Measurements from ENCODE around the gene OR4D10. TPM values are rescaled to one million over a fixed set of nuclear protein-coding genes. Genes with fewer than 3 reads are reported as not detected.
"Not testable (repeated sequence)": the region's sequence is repeated elsewhere in the genome, so short reads cannot be mapped to it uniquely, and the experiment has no call there.

Gene OR4D10
- not detected in 2 replicates for total RNA-seq (2014; rRNA removed; shearing (Covaris generic))

DNA sequence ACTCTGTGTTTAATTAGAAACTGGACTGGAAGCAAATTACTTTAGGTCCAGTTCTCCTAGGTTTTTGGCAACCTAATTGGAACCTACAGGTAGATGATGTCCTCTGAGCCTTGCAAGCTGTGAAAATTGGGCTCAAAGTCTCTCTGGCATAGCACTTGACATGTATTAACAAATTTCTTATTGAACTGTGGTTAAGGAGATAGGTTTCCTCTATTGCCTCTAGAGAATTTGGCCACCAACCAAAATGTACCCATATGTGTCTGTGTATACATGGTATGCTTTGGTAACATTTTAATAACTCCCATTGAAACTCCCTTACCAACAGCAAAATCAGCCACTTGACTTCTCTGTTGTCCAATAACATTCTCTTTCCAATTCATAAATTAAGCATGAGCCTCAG, at the start of gene OR4D10:
OR4D10 (plus strand) TSS at position 301 of the 400 bp plus-strand sequence. CDS start 4,115 bp downstream, outside the sequence.
- DNase-seq (ENCODE audit: low read depth) = no peak

DNA sequence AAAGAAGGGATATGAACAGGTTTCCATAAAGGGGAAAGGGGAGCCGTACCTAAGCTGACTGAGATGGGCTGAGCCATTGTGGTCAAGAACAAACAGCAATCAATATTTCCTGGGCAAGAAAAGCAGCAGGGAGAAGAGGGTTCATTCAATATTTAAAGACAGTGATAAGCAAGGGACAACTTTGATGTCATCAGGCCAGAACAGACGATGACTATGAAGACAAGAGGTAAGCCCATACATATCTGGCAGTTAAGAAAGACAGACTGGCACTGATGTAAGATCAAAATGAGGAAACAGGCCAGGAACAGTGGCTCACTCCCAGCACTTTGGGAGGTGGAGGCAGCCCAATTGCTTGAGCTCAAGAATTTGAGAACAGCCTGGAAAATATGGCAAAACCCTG, 49.3 kb upstream of the OR4D10 start:
- DNase-seq (ENCODE audit: low read depth) = no peak

DNA sequence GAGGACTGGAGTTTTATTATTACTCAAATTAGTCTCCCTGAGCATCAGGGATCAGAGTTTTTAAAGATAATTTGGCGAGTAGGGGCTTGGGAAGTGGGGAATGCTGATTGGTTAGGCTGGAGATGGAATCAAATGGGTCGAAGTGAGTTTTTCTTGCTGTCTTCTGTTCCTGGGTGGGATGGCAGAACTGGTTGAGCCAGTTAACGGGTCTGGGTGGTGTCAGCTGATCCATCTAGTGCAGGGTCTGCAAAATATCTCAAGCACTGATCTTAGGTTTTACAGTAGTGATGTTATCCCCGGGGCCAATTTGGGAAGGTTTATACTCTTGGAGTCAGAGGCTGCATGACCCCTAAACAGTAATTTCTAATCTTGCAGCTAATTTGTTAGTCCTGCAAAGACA, 48.0 kb upstream of the OR4D10 start:
- DNase-seq (ENCODE audit: low read depth) = no peak

DNA sequence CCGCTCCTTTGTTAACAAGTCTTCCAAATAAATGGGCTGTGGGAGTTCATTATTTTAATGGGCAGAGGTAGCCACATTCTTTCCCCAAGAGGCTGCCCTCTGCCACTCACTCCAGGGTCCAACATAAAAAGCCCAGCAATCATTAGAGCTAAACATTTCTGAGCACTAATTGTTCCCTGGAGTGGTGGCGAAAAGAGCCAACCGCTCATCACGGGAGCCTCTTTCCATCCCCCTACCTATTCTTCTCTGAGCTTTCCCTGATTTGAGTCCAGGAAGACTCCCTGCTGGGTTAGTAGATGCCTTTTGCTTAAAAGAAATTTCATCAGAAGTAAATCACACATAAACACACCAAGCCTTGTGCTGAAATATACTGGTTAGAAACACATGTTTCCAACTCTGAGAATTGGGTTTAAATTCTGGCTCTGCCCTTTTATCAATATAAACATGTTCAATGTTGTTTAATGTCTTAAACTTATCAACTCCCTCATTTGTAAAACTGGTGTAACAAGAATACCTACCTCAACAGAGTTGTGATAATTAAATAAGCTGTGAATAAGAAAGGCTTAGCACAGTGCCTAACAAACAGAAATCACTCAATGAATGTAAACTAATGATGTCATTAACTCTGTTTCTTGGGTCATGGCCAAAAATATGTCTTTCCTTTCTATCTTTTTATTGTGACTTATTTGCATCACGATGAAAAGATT, 46.6 kb upstream of the OR4D10 start, which contains the start of gene OR5A2:
OR5A2 (minus strand) TSS at position 53 of the 707 bp plus-strand sequence. CDS start 3,460 bp downstream, outside the sequence.
- no peak for DNase-seq (ENCODE audit: low read depth)

DNA sequence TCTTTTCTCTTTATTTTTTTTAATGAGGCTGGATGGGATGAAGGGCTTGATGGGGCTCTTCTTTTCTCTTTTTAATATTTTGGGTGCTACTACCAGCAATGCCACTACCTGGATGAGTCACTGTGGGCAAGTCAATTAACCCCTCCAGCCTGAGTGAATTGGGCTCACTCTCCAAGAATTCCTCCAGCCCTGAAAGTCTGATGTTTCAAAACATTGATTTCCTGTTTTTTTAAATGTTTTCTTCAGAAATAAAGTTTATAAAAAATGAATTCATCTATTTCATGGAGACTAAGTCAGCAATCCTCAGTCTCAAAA, 46.1 kb upstream of the OR4D10 start:
- DNase-seq (ENCODE audit: low read depth) = peak; percentile 4

DNA sequence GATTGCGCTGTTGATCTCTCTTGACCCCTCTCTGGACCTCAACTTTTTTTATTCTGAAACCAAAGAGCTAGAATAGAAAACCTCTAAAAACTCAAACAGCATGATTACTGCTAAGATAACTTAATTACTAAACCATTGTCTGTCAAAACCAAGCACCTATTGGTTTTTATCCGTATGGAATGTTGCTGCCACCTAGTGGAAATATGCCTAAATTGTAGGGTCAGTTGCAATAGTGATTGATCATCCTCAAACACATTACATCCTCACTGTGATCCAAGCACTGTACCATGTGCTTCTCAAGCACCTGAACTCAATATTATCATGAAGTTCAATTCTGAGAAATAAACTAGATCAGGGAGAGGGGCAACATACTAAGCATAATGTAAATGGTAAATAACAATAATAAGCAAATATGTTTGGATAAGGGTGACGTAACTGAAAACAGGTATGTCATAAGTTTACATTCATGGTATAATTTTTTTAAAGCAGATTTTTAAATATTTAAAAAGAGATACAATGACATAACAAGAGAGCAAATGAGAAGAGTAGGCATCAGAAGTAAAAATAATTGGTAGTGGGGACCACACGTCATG, 43.1 kb upstream of the OR4D10 start:
- DNase-seq (ENCODE audit: low read depth) = peak; percentile 28

DNA sequence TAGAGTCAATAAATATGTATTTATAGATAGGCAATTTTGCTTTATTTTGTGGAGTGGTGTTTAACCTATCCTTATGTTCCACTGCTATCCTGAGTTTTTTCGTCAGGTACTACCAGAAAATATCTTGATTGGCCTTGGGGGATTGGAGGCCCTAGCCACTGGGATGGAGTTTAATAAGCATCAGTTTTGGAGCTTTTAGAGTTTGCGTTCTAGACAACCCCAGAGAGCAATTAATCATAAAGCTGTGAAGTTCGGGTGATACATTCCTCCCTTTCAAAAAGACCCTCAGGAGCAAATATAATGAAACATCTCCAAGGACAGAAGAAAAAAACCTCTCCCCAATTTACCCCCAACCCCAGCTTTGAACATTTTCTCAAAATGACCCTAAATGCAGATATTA, 36.9 kb upstream of the OR4D10 start, which contains the start of gene OR5A1:
OR5A1 (plus strand) TSS at position 301 of the 400 bp plus-strand sequence. CDS start 6,700 bp downstream, outside the sequence.
- no peak for DNase-seq (ENCODE audit: low read depth)

DNA sequence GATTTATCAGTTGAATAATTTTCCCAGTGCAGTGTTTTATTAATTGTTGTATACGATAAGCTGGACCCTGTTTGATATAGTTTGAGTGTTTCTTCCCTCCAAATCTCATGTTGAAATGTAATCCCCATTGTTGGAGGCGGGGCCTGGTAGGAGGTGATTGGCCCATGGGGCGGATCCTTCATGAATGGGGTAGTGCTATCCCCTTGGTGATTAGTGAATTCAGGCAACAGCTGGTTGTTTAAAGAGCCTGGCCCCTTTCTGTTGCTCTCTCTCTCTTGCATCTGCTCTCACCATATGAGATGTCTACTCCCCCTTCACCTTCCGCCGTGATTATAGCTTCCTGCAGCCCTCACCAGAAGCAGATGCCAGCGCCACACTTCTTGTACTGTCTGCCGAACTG, 35.3 kb upstream of the OR4D10 start:
- DNase-seq (ENCODE audit: low read depth) = peak; percentile 2

DNA sequence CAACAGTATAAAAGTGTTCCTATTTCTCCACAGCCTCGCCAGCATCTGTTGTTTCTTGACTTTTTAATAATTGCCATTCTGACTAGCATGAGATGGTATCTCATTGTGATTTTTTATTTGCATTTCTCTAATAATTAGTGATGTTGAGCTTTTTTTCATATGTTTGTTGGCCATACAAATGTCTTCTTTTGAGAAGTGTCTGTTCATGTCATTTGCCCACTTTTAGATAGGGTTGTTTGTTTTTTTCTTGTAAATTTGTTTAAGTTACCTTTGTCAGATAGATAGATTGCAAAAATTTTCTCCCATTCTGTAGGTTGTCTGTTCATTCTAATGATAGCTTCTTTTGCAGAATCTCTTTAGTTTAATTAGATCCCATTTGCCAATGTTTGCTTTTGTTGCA, 27.5 kb upstream of the OR4D10 start:
- not testable (repeated sequence) for DNase-seq (ENCODE audit: low read depth)

DNA sequence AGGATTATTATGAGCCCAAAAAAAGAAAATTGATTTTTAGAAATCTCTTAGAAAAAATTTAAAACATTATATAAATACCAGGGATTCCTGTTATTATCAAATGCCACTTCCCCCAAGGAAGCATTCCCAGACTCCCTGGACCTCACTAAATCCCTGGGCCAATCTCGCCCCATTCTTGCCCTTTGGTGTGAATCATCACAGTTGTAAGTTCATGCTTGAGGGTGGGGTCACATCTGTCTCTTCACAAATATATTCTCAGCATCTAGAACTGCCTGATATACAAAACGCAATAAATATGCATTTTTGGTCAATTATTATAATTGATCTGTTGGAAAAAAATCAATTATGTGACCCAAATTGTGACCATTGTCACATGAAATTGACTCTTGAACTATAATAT, 24.6 kb upstream of the OR4D10 start:
- DNase-seq (ENCODE audit: low read depth) = no peak

DNA sequence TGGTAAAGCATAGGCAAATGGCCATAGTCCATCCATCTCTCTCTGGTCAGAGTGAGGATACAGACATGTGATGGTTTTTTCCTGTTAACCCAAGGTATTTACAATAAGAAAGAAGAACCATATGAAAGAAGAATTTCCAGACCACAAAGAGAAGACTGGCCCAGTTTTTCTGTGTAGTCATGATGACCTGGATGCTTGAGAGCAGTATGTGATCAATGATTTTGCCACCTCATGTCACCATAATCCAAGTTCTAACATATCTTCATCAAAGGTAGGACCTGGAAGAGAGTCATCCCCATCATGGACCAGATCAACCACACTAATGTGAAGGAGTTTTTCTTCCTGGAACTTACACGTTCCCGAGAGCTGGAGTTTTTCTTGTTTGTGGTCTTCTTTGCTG, 16.5 kb upstream of the OR4D10 start, which contains the start of gene OR4D6:
OR4D6 (plus strand) TSS at position 301 of the 400 bp plus-strand sequence; CDS start at position 301, 0 bp downstream.
- no peak for DNase-seq (ENCODE audit: low read depth)

DNA sequence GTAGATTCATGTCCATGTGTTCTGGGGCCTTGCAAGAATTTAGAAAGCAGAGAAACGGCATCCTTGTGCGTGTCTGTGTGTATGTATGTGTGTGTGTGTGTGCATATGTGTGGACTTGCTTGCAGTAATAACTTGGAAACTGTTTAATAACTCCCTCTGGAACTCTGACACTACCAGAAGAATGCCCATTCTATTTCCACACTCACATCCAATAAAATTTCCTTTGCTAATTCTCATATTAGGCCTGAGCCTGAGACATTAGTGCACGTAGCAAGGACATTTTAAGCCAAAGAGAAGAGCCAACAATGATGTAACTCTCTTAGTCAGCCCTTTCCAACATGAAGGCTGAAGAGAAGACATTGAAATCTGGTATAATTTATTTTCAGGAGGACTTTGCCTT, 13.2 kb upstream of the OR4D10 start:
- DNase-seq (ENCODE audit: low read depth) = no peak

DNA sequence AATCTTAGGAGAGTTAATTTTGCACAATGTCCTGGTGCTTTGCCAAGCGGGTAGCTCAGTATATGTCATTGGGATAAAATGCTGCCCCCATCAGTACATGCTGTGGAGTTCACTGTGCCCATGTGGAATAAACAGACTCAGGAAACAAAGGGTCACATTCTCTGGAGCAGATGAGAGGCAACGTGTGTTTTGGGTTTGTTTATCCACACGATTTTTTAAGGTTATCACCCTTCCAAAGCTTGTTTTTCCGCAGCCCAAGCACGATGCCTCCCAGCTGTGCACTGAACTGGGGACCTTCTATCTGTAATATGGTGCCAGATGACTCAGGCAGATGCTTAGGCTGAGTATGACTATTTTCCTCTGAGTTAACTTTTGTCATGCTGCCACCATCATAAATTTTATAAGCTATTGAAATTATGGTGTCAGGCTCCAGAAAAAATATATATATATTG, 9.9 kb upstream of the OR4D10 start:
- DNase-seq (ENCODE audit: low read depth) = peak; percentile 27

DNA sequence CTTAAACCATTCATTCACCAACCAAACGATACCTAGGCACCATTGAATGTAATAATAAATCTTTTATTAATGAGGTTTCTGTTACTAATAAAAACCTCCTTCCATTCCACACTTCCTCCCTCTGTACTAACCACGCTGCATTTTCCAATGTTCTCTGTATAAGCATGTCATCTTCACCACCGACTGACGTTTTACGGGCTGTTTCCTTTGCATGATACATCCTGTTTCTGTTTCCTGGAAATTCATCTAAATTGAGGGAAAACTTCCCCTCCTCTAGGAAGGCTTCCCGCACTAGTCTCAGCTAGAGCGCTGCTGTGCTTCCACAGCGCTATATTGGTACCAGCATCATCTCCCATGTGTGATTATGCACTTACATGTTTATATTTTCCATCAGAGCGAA, 2.1 kb downstream of the OR4D10 start:
- no peak for DNase-seq (ENCODE audit: low read depth)

DNA sequence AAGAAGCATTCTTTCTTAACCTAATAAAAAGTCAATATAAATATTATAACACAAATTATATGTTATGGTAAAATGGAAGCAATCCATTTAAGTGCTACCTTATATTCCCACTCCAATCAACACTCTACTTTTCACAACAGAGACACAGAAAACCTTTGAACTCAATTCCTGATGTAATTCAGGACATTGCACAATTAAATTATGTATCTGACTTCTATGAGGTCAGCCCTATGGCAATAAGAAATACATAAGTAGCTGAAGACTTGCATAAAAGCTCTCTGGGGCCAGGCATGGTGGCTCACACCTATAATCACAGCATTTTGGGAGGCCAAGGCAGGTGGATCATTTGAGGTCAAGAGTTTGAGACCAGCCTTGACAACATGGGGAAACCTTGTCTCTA, 6.8 kb downstream of the OR4D10 start:
- no peak for DNase-seq (ENCODE audit: low read depth)

DNA sequence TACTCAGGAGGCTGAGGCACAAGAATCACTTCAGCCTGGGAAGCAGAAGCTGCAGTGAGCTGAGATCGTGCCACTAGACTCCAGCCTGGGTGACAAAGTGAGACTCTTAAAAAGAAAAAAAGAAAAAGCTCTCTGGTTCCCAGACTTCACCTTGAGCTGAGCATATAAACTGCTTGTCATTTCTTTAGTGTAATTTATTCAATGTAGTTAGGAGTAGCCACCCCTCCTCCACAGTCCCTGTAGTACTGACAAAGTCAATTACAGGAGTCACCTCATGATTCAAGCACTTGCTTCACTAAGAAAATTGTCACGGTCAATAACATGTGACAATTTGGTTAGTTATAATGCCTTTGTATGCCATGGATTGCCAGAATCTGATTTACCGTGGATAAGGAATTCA, 7.2 kb downstream of the OR4D10 start:
- DNase-seq (ENCODE audit: low read depth) = no peak

DNA sequence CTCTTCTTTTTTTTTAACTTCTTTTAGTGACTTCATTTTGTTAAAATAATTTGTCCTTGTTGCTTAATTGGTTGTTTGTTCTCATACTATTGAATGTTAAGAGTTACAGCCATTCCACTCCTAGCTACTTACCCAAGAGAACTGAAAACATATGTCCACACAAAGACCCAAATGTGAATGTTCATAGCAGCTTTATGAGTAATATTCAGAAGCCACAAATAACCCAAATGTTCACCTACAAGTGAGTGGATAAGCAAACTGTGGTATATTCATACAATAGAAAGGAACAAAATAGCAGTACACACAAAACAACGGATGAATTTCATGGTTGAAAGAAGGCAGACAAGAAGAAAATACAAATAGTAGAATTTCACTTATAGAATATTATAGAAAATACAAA, 28.8 kb downstream of the OR4D10 start:
- DNase-seq (ENCODE audit: low read depth) = no peak

DNA sequence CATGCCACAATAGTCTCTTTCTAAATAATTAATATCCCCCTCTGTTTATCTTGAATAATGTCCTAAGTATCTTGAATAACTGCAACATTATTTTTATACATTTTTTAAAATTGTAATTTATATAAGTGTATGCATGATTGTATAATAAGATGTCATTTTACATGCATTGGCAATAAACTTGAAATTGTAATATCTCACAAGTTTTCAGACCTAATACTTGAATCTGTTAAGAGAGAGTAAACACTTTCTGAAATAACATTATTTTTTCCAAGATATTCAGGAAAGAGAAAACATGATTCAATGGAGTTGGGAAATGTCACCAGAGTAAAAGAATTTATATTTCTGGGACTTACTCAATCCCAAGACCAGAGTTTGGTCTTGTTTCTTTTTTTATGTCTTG, 30.2 kb downstream of the OR4D10 start, which contains the start of gene OR4D11:
OR4D11 (plus strand) TSS at position 301 of the 400 bp plus-strand sequence; CDS start at position 301, 0 bp downstream.
- DNase-seq (ENCODE audit: low read depth) = no peak

DNA sequence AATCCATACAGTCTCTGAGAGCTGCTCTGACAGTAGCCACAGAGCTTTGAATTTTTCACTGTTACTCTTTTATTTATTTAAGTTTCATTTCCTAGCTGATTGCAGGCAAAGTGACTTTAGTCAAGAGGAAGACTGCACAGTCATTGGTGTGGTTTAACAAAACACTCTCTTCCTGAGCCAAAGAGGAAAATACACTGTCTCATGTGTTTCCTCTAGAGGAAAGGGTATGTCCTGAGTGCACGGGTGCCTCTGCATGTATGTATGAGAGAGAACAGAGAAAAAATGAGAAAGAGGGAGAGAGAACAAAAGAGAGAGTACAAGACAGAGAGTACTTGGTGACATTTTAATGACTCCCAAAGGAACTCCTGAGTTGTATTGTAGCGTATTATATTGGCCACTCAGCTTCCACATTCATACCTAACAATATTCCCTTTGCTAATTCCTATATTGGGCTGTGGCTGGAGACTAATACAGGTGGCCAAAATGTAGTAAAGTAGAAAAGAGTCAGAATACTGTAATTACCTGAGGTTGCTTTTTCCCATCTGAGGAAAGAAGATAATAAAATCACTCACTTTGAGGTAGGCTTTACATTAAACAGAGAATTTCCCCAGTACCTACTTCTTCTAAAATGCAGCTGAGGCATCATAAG, 38.0 kb downstream of the OR4D10 start, which contains the start of gene OR4D9:
OR4D9 (plus strand) TSS at position 599 of the 649 bp plus-strand sequence. CDS start 3,374 bp downstream, outside the sequence.
- DNase-seq (ENCODE audit: low read depth) = peak; percentile 41

DNA sequence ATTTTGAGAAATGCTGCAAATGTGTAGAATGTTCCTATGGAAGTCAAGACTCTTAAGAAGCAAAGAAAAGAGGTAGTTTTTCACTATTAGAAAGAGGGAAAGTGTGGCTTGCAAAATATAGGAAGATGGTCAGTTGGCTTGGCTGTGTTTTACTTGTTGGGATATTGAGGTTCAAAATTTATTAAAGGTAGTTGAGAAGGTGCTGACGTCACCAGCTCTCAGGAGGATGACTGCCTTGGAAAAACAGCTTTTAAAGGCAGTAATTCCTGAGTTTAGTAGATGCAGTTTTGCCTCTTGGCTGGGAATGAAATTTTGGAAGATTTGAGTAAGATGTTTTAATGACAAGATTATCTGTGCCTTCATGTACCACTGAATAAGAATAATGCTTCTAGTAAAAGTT, 38.6 kb downstream of the OR4D10 start:
- no peak for DNase-seq (ENCODE audit: low read depth)

DNA sequence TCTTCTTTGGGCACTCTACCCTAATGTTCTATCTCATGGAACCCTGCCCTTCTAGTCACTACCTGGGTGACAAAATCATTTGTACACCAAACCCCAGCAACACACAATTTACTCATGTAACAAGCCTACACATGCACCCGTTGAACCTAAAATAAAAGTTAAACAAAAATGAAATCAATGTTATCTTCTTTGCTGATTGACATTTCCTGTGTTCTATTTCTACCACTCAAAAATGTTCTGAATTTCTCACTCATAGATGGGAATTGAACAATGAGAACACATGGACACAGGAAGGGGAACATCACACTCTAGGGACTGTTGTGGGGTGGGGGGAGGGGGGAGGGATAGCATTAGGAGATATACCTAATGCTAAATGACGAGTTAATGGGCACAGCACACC, 47.0 kb downstream of the OR4D10 start:
- DNase-seq (ENCODE audit: low read depth) = not testable (repeated sequence)

DNA sequence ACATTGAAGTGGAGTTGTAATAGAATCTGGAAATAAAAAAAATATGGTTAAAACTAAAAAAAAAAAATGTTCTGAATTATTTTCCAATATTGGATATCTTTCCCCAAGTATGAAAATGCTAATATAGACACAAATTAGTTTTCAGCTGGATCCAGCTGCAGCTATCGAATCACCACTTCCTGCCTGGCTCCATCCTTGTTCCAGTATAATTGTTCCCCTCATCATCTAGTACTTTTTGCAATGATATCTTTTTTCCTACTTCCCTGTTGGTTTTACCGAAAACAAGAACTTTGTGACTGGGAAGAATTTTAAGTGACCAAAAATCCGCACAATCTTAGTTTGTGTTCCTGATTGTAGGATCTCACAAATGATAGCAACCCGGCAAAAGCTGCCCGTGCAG, 47.6 kb downstream of the OR4D10 start:
- DNase-seq (ENCODE audit: low read depth) = no peak
